NCI-H1417 (cell line): ENCODE results near the gene IFNAR1.
A peak's percentile ranks its signal among the peaks of the same experiment; 100 is the strongest.
"Not testable (repeated sequence)": the region's sequence is repeated elsewhere in the genome, so short reads cannot be mapped to it uniquely, and the experiment has no call there.

Source experiments
- DNase-seq, 3 experiments: peaks; one replicate each; lab custom pipeline; 2025; lab: John Stamatoyannopoulos, UW

Gene IFNAR1

GRCh38 chr21:33348706-33349105 lies 23.9 kb downstream of the IFNAR1 start:
- no peak for DNase-seq

DNA sequence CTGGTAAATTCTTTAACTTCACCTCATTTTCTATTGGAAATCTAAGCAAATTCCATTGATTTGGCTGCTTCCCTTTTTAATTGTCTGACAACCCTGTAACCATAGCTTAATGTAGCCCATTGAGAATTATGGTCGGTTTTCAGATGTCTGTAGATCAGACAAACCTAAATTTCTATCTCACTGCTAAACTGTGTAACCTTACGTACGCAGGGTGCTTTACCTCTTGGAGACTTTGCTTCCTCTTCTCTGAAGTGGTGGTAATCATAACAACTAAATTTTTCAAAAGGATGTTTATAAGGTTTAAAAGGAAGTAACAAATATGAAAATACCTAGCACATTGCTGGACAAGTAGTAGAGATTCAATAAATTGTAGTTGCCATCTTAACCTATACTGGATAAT lies 25.9 kb downstream of the IFNAR1 start:
- DNase-seq, result no peak

DNA sequence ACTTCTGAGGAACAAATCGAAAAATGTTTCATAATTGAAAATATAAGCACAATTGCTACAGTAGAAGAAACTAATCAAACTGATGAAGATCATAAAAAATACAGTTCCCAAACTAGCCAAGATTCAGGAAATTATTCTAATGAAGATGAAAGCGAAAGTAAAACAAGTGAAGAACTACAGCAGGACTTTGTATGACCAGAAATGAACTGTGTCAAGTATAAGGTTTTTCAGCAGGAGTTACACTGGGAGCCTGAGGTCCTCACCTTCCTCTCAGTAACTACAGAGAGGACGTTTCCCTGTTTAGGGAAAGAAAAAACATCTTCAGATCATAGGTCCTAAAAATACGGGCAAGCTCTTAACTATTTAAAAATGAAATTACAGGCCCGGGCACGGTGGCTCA lies 30.6 kb downstream of the IFNAR1 start:
- DNase-seq, result no peak

DNA sequence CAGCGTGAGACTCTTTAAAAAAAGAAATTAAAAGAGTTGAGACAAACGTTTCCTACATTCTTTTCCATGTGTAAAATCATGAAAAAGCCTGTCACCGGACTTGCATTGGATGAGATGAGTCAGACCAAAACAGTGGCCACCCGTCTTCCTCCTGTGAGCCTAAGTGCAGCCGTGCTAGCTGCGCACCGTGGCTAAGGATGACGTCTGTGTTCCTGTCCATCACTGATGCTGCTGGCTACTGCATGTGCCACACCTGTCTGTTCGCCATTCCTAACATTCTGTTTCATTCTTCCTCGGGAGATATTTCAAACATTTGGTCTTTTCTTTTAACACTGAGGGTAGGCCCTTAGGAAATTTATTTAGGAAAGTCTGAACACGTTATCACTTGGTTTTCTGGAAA lies 31.2 kb downstream of the IFNAR1 start:
- no peak for DNase-seq

GRCh38 chr21:33357177-33357576 lies 32.4 kb downstream of the IFNAR1 start:
- DNase-seq, result no peak

- no peak for DNase-seq
Observed at GRCh38 chr21:33359446-33359845, 34.7 kb downstream of the IFNAR1 start.

GRCh38 chr21:33360281-33360680 lies 35.5 kb downstream of the IFNAR1 start:
- no peak for DNase-seq

DNA sequence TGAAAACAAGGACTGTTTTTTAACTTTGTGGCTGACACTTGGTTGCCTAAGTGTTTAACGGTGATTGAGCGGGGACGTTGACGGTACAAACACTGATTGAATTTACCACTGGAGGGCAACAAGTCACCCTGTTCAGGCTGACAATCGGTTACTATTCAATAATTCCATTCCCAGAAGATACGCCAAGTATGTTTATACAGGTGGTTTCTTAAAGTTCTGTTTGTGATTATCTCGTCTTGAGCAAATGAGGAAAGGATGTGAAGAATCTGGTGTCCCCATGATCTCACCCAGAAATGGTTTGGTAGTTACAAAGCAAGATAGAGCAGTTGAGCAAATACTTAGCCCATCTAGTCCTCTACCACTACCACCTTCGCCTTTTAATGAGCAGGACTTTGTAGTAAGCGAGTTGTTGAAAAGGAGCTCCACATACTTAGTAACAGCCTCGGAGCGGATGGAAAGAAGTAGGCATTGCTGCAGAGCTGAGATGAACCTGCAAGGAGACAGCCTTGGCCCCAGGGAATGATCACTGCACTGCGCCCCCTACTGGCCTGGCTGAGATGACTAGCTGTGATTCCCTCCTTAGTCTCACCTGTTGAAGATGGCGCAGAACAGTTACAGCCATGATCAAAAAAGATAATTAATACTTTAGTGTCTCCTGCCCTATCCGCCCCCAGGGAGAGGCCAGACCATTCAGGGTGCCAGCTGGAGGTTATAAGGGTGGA lies 36.3 kb downstream of the IFNAR1 start:
- peak; percentile 81 to 93 (median 86) for DNase-seq

GRCh38 chr21:33362044-33362555 lies 37.3 kb downstream of the IFNAR1 start:
- DNase-seq, result peak; percentile 79 to 94 (median 92)

- DNase-seq, result not testable (repeated sequence)
Observed at GRCh38 chr21:33363911-33364609, 39.3 kb downstream of the IFNAR1 start.

DNA sequence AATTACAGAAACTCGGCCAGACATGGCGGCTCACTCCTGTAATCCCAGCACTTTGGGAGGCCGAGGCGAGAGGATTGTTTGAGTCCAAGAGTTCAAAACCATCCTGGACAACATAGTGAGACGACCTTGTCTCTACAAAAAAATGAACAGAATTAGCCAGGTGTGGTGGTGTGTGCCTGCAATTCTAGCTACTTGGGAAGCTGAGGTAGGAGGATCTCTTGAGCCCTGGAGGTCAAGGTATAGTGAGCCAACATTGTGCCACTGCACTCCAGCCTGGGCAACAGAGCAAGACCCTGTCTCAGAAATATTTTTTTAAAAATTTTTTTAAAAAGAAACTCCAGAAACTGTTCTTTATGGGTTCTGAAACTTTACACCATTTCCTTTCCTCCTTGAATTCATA lies 40.1 kb downstream of the IFNAR1 start:
- no peak for DNase-seq

GRCh38 chr21:33367309-33367973 lies 42.7 kb downstream of the IFNAR1 start:
- DNase-seq, result peak in 1 of 3 experiments; percentile 30

GRCh38 chr21:33368124-33368523 lies 43.4 kb downstream of the IFNAR1 start:
- no peak for DNase-seq

GRCh38 chr21:33368576-33368975 lies 43.8 kb downstream of the IFNAR1 start:
- no peak for DNase-seq

DNA sequence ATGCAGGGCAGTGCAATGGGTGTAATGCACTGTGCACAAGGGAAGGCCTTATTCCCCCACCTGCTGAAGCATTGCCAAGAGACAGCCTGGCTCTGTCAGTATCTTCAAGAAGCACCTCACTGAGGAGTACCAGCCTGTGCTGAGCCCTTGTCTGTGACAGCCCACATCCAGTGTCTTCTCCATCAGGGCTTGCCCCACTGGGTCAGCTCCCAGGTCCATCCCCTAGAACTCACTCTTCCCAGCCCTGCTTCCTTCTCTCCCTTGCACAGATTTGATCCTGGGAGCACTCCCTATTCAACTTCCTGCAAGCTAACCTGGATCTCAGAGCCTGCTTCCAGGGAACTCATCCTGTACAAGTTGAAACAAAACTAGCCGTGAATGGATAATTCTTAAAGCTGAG lies 44.8 kb downstream of the IFNAR1 start:
- no peak for DNase-seq

- DNase-seq, result no peak
Observed at GRCh38 chr21:33370305-33370704, 45.5 kb downstream of the IFNAR1 start.

DNA sequence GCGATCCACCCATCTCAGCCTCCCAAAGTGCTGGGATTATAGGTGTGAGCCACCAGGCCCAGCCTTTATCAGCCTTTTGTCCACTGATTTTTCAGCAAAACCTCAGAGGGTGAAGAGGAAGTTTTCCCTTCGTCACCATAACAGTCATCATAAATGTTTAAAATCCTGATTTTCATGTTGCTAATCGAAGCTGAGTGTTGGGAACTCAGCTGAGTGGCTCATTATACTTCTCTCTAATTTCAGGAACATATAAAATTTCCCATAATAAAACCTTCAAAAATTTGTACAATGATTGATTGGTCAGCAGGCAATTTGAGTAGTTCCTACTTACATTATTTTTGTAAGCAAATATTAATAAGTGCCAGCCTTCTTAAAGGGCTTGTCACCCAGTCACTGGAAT lies 46.6 kb downstream of the IFNAR1 start:
- no peak for DNase-seq

- no peak for DNase-seq
Observed at GRCh38 chr21:33372582-33372981, 47.8 kb downstream of the IFNAR1 start.

- no peak for DNase-seq
Observed at GRCh38 chr21:33373451-33373850, 48.7 kb downstream of the IFNAR1 start.

DNA sequence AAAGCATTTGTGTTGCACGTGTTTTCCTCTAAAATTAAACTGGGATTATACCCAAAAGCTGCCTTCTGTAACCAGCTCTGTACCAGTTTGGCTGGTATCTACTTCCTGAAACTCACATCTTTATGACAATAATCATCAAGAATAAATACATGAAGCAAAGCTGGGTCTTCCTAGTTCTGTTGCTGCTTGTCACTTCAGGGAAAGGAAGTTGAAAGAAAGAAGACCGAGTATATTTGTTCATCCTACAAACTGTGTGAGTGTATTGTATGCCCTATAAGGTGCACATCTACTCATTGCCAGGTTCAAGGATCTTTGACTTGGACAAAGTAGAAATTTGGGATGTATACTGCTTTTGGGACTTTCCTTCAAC lies 49.3 kb downstream of the IFNAR1 start:
- no peak for DNase-seq

DNA sequence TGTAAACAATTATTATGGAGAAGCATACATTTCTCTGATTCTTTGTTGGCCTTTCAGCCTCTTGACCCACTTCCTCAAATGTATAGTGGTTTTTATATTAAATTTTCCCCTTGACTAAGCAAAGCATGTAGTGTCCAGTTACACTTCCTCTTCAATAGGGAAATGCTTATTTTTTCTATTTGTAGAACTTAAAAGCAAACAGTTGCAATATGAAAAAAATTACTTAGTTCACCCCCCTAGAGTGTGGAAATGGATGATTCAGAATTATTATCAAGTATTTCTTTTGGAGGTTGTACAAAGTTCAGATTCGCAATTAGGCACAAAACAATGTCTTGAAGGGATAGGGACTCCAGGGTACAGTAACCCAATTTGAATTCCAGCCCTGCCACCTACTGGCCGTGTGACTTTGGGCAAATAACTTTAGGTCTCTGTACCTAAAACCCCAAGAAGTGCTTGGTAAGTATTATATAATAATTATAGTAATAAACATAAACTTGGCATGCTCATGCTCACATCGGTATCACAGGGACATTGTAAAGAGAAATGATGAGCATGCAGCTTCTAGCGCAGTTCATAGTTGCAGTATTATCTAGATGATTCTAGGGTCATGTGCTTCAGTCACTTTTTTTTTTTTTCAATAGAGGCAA lies 49.8 kb downstream of the IFNAR1 start:
- peak in 2 of 3 experiments; percentile 27 to 42 for DNase-seq

- DNase-seq, result no peak
Observed at GRCh38 chr21:33375101-33375644, 50.4 kb downstream of the IFNAR1 start.
